HL-60/S4 treated with retinoic acid at 250 ng/mL for 4 days and 3 days (cell line): Measurements from ENCODE around the gene STAC3.
"Not testable (repeated sequence)": the region's sequence is repeated elsewhere in the genome, so short reads cannot be mapped to it uniquely, and the experiment has no call there.

Source experiments
- in situ Hi-C: fragments of 300-500 bp; cut with MboI; formaldehyde crosslinking; loops from 2 replicates; pipeline ENCODE4 v1.7.0; 2022; ENCODE audit warnings: low sequenced_read_pairs

Gene STAC3

DNA sequence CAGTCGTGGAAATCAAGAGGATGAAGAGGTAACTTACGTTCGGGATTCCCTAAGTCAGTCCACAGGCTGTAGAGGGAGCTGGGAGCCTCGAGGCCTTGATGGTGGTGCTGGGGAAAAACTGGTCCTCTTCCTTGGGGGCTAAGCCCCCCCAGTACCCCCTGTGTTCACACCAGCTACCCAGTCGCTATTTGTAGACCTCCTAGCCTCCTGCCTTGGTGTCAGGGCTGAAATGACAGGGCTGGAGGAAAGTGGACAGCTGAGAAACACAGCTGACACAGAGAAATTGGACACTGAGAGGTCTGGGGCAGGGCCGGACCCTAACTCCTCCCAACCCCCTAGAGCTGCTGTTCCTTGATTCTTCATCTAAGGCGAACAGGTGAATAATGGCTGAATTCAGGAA lies at the start of gene STAC3:
STAC3 (minus strand) TSS at position 232 of the 400 bp plus-strand sequence. CDS start 1,551 bp downstream, outside the sequence.
- in situ Hi-C loops, result no loop called here

DNA sequence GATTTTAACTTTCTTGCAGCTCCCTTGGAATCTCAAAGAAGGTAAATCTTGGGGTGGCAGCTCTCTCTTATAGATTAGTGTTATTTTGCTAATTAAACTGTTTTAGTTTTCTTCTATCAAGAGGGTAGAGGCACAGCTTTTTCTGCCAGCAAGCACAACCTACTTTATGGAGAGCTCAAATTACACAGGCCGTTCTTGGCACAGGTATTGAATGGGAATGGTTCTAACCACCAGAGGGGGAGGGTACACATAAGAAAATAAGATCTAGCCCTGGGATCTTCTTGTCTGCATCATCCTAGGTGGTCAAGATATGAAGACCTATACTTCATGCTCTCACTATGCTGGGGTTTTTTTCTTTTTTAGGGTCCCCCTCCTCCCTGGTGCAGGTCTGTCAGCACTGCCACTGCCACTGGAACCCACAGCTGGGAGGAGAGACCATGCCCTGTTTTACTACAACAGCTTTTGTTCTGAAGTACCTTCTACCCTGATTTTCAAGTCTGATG lies 48.6 kb upstream of the STAC3 start:
- in situ Hi-C loops, result no loop called here

DNA sequence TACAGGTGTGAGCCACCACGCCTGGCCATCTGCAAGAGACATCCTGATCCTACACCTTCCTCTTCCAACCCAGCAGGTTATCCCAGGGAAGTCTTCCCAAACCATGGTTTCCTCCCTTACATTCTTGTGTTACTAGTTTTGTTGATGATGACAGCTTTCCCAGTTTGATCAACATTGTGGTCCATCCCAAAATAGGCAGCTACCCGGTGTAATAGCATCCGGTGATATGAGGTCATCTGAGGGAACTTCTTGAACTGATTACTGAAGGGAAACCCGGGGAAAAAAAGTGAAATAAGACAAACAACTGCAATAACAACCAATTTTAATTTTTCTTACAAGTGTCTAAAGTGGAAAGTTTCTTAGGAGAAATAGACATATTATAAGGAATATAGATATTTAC lies 45.3 kb upstream of the STAC3 start:
- in situ Hi-C loops, result no loop called here

DNA sequence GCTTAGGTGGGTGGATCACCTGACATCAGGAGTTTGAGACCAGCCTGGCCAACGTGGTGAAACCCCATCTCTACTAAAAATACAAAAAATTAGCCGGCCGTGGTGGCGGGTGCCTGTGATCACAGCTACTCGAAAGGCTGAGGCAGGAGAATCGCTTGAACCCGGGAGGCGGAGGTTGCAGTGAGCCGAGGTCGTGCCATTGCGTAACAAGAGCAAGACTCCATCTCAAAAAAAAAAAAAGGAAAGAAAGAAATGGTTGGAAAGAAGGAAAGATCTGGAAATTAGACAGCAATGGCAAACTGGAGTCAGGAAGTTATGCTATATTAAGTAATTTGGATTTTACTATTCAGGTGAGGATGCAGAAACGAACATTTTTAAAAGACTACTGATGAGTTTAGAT lies 31.1 kb upstream of the STAC3 start:
- in situ Hi-C loops, result not testable (repeated sequence)

DNA sequence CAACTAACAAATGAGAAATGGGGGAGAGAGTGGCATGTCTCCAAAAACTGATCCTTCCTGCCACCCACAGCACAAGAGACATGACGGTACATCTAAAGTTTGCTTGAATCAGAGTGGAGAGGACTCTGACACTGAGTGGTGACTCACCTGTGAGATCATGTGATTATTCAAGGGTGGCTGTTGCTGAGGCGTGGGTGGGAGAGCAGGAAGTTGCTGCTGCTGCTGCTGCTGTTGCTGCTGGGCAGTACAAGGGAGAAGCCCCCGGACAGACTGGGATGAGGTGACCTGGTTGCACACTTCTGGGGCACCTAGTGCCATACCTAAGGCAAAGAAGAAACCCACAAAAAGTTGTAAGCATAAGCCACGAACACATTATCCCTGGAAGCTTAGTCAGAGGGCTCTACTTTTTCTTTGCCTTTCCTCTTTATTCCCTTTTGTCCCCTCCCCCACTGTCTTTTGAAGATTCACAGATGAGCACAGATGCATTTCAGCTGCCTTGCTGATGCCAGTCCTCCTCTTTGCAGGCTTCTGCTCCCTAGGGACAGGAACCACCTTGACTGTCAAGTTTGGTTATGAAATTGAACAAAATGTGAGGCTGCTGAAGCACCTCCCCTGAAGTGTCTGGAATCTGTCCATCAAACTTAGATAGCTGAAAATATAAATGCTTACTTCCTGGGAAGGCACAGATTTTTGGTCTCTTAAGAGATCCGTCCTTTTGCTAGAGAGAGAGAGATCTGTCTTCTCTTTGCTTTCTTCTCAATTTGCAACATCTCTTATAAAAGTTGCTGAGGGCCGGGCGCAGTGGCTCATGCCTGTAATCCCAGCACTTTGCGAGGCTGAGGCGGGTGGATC lies 29.4 kb upstream of the STAC3 start:
- in situ Hi-C loops, result no loop called here

DNA sequence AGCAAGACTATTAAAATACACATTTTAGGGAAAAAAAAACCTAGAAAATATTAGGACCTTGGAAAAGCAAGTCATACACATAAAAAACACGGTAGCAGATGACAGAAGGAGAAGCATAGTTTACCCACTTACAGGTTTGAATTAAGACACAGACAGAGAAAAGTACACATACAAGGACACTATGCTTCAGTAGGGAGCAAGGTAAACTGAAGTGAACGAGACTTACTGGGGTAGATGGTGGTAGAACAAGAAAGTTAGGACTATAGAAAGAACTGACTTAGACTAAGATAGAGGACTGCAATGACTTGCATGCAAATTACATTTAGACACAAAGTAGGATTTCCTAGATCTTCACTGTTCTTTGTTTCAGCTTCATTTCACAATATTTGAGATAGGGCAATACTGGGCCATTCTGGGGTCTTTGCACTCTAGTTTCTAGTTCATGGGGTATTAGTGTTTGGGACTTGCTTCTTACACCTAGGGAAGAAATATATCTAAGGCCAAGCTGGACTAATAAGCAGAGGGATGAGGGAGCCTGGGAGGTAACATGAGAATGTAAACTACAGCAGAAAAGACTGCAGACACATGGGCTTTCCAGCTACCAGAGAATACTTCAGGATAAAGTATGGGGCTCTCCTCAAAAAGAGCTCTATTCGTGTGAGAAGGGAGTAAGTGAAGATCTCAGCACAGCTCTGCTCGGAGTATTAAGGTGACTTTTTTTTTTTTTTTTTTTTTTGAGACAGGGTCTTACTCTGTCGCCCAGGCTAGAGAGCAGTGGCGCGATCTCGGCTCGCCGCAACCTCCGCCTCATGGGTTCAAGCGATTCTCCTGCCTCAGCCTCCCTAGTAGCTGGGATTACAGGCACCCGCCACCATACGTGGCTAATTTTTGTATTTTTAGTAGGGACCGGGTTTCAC lies 27.7 kb upstream of the STAC3 start:
- in situ Hi-C loops, result no loop called here

DNA sequence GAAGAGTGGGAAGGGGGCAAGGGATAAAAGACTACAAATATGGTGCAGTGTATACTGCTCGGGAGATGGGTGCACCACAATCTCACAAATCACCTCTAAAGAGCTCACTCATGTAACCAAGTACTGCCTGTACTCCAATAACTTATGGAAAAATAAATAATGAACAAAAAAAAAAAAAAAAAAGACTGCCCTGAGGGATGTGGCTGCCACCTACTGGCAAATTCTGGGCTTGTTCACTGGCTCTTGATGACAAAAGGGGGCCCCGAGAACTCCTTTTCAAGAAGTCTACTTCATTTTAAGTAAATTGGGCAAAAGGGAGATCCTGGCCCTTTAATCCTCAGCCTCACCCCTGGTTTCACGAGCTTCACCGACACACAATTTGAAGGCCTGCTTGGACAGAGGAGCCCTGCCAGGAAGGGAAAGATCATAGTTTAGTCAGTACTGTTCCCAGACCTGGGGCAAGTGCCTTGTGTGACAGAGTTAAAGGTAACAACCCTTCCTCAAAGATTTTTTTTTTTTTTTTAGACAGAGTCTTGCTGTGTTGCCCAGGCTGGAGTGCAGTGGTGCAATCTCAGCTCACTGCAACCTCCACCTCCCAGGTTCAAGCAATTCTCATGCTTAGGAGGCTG lies 26.1 kb upstream of the STAC3 start:
- in situ Hi-C loops, result no loop called here

DNA sequence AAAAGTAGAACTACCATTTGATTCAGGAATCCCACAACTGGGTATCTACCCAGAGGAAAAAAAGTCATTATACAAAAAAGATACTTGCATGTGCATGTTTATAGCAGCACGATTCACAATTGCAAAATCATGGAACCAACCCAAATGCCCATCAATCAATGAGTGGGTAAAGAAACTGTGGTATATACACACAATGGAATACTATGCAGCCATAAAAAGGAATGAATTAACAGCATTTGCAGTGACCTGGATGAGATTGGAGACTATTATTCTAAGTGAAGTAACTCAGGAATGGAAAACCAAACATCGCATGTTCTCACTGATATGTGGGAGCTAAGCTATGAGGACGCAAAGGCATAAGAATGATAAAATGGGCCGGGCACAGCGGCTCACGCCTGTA lies 25.2 kb upstream of the STAC3 start:
- in situ Hi-C loops, result not testable (repeated sequence)

DNA sequence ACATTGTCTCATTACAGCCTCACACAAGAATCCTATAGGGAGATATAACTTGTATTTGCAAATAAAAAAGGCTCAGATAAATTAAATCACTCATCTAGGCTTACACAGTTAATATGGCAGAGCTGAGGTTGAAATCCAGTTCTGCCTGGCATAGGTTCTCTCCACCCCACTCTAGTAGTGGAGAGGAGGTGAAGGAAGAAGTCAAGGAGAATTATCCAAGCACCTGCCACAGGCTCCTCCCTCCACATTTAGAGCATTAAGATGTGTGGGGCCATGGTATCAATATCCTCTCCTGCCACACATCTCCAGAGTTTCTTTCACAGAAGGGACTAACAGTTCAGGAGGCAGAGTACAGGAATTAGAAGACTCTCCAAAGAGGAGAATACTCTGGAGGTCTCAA lies 22.5 kb upstream of the STAC3 start:
- in situ Hi-C loops, result no loop called here

DNA sequence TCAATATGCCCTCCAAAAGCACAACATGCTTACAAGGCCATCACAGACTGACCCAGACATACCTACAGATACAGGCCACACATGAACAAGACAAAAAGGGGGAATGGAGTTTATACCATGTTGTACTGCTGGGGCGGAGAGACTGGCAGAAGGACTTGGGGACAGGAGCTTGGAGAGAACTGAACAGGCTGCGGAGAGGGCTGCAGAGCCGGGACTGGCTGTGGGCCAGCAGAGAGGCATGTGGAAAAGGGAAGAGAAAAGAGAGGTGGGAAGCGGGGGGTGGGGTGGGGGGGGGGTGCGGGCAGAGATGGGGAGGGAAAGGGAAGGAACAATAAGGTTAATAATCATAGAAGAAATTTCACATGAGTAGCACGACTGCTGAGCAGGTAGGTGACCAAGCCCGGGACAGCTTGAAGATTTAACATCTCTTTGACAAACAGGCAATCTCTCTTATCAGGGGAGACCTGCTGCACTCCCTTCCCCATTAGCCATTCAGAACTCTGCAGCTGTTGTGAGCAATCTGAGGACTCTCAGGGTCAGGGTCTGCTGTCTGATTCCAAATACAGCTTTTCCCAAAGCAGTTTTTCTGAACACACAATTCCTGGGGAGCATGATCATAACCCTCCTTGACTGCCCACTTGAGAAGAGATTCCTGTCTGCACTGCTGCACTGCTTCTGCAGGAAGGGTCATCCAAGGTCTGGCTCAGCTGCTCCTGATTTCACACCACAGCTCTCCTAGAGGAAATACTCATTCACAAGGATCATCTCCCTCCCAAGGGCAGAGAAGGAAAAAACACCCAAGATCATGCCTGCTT lies 21.6 kb upstream of the STAC3 start:
- in situ Hi-C loops, result no loop called here

DNA sequence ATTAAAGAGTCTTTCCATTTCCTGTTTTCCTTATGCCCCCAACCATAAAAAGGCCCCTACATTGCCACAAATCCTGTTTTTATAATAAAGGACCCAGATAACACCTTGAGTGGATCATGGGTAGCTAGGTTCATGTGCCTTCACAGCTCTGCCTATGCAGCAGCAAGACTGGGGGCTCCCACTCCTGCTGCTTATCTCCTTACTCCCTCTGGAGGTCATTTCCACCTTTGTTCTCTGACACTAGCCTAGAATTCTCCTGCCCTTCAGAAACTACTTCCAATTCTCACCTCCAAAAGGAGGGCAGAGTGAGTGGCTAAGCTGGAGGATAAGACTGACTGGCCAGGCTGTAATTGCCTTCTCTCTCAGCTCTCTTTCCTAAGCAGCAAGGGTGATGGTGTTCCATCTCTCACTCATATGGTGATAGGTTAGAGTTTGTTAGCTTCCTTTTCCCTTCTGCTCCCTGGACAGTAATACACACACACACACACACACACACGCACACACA lies 20.0 kb upstream of the STAC3 start:
- in situ Hi-C loops, result no loop called here

DNA sequence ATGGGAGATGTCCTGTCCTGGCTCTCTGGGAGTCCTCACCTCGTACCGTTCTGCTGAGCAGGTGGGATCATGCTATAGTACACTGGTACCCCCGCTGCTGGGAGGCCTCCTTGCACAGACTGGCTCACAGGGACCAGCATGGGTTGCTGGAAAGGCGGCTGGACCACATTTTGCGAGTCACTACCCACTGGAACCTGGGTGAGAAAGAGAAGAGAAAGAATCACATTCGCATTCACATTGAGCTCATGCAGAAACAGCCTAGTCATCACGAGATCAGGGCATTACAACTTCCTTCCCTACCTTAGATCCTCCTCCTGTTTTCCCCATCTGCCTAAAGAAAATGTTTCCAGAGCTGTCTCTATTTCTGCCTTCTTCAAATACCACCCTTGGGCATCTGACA lies 17.3 kb upstream of the STAC3 start:
- in situ Hi-C loops, result loop anchor here (10.0 kb wide), 1 partner anchor 187 kb away; the partner anchor contains the start of genes GLI1 and INHBE

DNA sequence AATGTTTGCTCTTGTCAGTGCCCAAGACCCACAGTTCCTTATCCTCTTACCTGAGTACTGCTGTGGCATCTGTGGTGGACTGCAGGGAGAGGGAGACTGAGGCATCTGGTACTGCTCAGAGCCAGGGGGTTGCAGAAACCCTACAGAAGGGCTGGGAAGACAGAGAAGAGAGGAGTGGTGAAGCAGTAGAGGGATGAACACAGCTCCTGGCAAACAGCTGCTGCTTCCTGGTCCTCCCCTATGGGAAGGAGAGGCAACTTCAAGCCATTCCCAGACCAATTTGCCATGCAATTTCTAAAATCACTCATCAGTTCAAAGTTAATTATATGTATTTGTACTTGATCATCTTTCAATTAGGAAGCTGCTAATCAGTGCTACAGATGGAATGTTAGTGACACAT lies 15.7 kb upstream of the STAC3 start:
- in situ Hi-C loops, result loop anchor here (10.0 kb wide), 1 partner anchor 188 kb away; the partner anchor contains the start of genes GLI1 and INHBE

DNA sequence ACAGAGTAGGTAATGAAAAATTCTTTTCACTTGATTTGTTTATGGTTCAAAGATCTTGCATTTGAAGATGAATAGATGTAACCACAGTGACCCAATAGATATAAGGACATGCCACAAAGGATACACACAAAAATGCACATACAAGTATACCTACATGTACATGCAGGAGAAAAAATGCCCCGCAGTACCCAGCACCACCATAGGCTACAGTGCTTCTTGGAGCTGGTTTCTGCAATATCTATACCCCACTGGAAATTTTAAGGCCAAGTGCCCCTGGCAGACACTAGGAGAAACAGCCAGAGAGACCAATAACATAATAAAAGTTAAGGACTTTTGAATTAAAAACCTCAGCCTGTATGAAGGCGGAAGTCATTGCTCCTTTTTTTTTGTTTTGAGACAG lies 12.1 kb upstream of the STAC3 start:
- in situ Hi-C loops, result loop anchor here (10.0 kb wide), 1 partner anchor 192 kb away; the partner anchor contains the start of genes GLI1 and INHBE

DNA sequence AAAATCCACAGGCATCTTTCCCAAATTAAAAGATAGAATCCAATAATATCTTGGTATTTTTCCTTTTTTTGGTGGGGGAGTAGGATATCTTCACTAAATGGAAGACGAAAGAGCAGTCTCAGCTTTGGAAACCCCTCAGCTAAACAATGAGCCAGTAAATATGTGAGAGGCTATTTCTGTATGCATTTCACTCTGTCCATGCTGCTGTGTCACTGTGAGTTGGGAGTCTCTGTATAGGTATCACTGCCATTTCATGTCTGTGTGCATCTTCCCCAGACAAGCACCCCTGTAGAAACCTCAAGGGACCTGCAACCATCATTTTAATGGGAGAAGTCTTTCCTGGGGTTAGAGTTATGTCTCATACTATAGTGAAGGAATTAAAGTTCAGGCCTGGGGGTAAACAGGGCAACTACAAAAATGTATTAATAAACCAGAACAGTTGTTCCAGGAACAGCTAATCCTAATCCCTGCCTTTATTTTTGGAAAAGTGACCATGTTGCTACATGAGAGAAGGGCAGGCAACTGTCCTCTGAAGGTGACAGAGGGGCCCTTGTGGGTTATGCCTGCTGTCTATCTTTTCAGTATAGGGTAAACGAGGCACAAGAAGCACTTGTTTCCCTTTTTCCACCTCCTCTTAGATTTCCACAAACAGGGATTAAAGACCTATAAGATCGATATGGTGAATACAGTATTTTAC lies 11.3 kb upstream of the STAC3 start:
- in situ Hi-C loops, result loop anchor here (10.0 kb wide), 1 partner anchor 193 kb away; the partner anchor contains the start of genes GLI1 and INHBE

DNA sequence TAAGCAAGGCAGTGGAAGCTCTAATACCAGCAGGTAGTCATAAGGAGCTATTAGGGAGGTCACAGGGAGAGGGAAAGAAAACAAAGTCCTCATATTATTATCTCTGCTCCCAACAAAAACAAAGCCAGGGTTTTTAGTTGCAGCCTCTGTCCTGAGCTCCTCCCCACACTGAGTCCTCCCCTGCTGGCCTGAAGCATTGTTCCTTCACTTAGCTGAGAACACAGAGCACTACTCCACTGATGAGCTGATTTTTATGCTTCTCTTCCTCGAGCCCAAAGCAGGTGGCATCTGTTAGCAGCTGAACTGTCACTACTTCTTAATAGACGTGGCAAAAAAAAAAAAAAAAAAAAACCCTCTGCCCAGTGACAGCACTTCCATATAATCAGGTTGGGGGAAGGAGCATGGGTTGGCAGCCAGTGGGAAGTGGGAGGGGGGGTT lies 10.5 kb upstream of the STAC3 start:
- in situ Hi-C loops, result loop anchor here (10.0 kb wide), 1 partner anchor 193 kb away; the partner anchor contains the start of genes GLI1 and INHBE

DNA sequence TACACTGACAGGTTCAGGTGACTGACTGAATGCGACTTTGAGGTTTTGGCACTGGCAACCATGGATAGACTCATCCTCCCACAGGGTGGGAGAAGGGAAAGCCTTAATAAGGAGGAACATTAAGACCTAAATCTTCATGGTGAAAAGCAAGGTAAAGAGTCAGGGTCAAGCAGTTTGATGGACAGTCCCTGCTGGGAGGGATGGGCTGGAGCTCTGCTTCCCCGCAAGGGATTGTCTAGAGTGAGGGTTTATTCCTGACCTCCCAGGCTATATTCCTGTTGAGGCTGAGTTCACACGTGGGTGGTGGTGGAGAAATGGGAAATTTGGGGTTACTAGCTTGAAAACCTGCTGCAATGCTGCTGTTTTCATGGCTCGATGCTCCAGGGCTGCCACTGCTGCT lies 9.4 kb upstream of the STAC3 start:
- in situ Hi-C loops, result loop anchor here (10.0 kb wide), 1 partner anchor 194 kb away; the partner anchor contains the start of genes GLI1 and INHBE

DNA sequence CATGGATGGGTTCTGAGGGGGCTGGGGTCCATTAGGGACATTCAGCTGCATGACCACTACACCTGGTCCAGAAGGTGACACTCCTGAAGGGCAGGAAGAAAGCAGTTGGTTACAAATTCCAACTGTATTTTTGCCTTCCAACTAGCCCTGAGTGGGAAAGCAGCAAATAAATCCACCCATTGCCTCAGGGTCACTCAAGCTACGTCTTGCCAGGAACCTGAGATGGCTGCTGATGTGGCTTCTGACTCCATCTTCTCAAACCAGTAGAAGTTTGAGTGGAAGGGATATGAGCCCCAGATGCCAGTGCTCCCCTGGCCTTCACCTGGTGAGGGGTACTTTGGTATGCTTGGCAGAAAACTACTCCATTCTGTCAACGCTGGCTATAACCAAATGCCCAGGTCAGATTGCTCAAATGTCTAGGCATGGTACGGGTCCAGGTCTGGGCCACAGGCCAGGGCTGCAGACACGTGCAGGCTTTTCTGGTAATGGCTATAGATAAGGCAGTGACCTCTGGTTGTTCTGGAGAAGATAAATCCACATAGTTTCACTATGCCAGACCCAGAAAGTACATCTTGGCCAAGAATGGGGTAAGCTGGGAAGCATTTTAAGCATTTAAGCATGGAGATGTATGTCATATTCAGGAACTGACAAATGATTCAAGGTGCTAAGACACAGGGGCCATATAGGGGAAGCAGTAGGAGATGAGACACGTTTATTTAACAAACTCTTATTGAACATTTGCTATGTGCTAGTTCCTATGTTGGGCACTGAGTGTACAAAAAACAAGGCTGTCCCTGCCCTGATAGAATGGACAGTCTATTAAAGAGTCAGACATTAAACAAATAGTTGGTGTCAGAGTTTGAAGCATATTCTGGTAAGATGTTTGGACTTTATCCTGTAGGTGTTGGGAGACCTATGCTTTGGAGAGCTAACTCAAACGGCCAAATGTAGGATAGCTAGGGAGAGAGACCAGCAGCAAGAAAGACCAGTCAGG lies 8.3 kb upstream of the STAC3 start:
- in situ Hi-C loops, result no loop called here
